Hair follicular keratinocyte (primary cell): ENCODE results near the gene GTF2I. TPM values are rescaled to one million over a fixed set of nuclear protein-coding genes. Genes with fewer than 3 reads are reported as not detected.

Source experiments
- total RNA-seq: library from RNA; depleted of rRNA; stranded (reverse); fragments of >200 nt; gene quantifications from 2 replicates; pipeline ENCODE4 v1.2.3, GENCODE V29; 2015

The GTF2I gene
- 56.7 and 73.6 TPM in 2 replicates for total RNA-seq

GRCh38 chr7:74657692-74658177 lies at the start of gene GTF2I:
Gene GTF2I (plus strand): TSS chr7:74657718. CDS start chr7:74689129, 31,411 bp downstream.

GRCh38 chr7:74773760-74774750 lies 116.5 kb downstream of the GTF2I start, which contains the start of gene NCF1:
Gene NCF1 (plus strand): TSS chr7:74774011. CDS start chr7:74774032, 21 bp downstream.

Other genes with a start within 250 kb of the GTF2I start
- 12.5 and 14.4 TPM in 2 replicates for gene GTF2IRD1, start 203.8 kb upstream of the GTF2I start, total RNA-seq
- gene NCF1, start 116.3 kb downstream of the GTF2I start, total RNA-seq, result 1.9 and 2.8 TPM in 2 replicates
- gene GTF2IRD2, start 193.9 kb downstream of the GTF2I start, total RNA-seq, result 1.6 and 3.3 TPM in 2 replicates